Stimulated activated naive CD4-positive, alpha-beta T cell (primary cell): ENCODE data around the gene RGS7.
"Not testable (repeated sequence)": the region's sequence is repeated elsewhere in the genome, so short reads cannot be mapped to it uniquely, and the experiment has no call there.

Source experiments
- DNase-seq, 6 experiments: peaks; one replicate each; lab custom pipeline; 2025; lab: John Stamatoyannopoulos, UW

Gene RGS7

DNA sequence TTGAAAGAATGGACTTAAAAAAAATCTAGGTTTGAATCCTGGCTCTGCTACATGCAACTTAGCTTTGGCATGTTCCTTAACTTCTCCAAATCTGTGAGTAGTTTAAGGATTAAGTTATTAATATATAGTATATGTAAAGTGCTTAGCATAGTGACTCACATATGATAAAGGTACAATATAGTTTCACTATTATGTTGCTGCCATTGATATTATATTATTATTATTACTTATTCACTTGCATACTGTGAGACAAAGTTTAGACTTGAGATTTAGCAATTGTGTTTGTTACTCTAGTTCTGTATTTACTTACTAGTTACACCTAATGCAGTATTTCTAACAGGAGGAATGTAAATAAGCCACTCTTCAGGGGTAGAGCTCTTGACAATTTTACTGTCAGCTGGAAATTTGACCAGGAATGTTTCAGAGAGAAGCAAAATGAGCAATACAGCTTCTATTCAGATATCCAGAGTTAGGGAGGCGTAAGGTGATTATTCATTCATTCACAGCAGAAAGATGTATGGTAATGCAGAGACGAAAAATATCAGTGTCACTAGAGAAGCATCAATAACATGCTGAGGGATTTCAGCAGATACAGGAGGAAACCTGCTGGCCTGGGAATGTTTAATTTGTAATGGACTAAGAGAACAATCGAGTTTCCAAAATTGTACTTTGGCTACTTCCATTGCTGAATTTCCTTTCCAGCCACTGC, 25.5 kb downstream of the RGS7 start:
- no peak for DNase-seq

DNA sequence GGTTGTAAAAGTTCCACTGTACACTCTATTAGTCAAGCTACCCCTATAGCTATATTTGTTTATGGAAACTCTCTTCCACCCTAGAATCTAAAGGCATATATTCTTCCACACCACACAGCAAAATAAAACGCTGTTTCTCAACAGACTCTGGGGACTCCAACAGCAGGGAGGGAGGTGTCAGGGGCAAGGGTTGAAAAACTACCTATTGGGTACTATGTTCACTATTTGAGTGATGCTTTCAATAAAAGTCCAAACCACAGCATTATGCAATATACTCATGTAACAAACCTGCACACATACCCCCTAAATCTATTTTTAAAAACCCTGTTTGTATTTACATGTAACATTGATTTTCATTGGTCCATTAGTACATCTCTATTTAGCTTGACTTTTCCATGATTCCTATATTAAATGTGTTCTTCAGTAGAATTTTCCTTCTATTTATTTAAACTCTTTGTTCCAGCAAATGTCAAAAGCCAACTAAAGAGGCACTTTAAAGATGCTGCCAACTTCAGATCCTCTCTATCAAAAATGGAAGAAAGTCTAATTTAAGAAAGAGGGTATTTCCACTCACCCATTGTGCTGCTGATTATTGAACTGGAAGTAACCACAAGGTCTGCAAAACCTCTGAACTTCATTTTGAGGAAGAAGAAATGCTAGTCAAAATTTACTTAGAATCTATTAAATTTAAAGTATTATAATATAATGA, 26.2 kb downstream of the RGS7 start:
- no peak for DNase-seq

DNA sequence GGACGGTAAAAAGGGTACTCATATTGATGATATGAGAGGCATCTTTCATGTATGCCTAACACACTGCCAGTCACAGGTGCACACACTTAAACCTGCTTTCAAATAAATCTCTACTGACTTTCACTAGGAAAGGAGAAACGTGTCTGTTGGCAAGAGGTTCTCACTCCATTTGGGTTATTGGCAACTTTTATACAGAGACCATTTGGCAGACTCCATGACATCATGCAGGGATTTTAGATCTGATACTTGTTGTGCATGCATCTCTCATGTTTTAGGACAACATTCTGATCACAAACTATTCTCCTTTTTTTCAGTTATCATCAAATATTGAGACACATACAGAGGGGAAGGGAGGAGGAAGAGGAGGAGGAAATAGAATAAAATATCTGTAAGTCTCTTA, 31.5 kb downstream of the RGS7 start:
- no peak for DNase-seq

DNA sequence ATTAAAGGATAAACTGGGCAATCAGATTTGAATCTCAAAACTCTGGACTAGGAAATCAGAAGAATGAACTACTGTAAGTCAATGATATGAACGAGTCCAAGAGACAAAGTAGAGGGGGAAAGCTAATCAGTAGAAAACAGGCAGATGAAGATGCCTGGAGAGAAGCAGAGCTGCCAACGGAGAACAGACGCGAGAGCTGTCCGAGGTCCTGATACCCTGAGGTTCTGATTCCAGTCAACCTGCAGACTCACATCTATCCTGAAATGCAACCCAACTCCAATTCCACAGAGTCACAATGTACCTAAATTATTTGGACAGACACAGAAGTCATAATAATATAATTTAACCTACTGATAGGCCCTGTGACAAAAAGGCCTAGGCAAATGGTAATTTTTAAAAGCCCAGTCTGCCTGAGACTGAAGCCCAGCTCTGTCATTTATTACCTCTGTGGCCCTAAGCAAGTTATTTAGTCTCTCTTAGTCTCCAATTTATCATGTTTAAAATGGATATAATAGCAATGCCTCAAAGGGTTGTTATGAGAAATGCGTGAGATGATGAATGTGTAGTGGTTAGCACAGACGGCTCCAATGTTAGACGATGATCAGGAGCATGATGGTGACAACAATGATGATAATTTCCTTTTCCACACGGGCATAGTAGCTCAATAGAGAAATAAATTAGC, 33.4 kb downstream of the RGS7 start:
- no peak for DNase-seq

DNA sequence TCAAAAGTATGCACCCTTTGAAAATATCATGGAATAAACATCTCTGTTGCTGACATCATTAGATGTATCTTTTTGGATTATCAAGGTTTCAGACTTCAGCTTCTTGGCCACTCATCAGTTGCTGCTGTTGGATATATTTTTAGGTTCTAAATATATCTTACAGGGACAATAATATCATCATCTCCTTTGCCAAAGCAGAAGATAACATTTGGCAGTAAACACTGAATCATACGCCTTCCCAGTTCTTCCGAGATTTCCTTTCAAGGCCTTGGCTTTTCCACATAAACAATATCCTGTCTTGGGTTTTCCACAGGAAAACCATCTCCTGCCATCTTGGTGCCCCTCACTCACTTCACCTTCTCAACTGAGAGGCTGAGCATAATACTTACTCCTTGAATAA, 39.3 kb downstream of the RGS7 start:
- DNase-seq: no peak

DNA sequence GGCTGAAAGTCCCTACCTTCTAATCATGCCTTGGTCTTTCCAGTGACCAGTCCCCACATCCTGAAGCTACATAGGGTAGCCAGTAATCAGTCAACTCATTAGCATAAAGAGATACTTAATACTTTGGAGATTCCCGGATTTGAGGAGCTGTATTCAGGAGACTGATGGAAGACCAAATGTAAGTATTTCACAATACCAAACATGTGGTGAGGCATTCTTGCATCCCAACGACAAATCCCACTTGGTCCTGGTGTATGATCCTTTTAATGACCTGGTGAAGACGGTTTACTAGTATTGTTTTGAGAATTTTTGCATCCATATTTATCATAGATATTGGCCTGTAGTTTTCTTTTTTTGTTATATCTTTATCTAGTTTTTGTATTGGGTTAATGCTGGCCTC, 40.6 kb downstream of the RGS7 start:
- no peak for DNase-seq

DNA sequence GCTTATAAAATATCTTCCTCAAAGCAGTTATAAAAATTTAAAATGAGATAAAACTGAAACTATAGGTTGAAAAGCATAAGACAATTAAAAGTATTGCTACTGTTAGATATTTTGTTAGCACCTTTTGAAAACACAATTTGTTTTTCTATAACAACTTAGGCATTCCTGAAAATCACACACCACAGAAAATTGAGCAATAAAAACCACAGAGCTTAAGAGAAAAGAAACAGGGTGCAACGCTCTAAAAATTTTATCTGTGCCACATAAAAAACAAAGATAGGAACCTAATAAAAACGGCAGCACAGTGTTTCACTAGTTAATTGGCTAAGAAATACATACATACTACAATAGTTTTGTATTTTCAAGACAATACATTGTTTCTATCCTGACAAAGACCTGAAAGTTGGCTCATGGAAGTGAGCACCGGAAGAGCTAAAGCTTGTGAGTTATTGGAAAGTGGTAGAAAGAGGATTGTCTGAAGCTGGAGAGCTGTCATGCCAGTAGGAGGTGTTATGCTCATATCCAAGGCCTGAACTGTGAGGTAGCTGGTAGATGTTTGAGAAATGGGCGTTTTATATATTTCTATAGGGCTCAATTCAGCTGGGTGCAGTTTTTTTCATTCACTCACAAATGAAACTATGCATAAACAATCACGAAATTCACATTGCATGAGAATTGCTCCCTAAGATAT, 45.8 kb downstream of the RGS7 start:
- DNase-seq: no peak

DNA sequence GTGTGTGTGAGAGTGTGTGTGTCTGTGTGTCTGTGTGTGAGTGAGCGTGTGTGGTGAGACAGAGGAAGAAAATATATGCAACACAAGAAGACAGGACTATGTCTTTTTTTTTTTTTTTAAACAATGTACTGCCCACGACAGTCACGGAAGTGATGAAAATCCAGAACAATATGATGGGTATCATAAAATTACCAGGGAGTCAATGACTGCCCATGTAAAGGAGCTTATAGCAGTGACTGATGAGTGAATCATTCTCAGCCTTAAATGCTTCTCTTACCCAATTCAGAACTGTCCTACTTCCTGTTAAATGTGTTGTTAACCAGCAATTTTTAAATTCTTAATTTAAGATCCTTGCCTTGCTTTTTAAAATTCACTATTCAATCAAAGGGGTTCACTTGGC, 46.6 kb downstream of the RGS7 start:
- no peak for DNase-seq

DNA sequence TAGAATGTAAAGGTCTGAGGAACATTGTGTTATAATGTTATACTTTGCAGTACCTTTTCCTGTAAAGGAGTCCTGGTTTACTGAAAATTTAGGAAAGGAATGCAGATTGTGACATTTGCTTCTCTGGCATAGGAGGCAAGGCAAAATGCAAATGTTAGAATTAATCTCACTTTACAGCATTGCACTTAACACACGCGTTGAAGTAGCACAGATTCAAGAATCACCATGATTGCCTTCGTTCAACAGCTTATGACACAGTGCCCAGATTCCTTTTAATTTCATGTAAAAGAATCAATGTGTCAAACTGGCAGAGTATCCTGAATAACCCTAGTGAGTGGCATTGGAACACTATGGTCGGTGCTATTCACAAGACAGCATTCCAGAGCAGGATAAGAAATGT, 47.4 kb downstream of the RGS7 start:
- no peak for DNase-seq

DNA sequence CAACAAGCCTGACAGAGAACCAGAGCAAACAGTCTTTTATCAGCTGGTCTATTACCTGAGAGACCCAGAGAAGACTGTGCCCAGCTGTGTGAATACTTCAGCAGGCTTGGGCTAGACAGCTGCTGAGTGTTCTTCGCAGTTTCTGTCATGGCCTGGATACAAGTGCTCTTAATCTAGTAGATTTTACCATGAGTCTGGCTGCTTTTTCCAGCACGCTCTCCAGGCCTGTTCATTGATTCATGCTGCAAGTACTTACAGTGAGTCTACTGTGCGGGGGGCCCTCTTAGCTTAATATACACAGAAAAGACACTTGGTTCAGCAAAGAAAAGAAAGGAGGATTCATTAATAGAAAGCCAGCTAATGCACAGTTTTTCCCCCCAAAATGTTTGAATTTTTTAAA, 48.5 kb downstream of the RGS7 start:
- DNase-seq: no peak

DNA sequence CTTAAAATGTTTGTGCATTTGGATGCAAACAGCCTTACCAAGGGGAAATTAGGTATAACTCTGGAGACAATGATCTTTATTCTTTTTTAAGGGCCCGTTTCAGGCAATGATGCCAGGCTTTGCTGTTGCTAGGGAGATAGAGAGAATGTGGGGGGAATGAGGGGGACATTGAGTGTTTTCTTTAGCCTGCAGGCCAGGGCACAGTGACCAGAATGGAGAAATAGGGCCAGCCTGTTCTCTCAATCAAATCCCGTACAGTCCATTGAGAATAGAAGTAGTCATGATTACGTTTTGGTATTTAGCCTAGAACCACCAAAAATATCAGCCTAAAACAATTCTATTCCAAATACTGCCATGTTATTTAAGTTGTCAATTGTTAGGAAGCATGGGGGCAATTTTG, 49.0 kb downstream of the RGS7 start:
- DNase-seq: no peak

DNA sequence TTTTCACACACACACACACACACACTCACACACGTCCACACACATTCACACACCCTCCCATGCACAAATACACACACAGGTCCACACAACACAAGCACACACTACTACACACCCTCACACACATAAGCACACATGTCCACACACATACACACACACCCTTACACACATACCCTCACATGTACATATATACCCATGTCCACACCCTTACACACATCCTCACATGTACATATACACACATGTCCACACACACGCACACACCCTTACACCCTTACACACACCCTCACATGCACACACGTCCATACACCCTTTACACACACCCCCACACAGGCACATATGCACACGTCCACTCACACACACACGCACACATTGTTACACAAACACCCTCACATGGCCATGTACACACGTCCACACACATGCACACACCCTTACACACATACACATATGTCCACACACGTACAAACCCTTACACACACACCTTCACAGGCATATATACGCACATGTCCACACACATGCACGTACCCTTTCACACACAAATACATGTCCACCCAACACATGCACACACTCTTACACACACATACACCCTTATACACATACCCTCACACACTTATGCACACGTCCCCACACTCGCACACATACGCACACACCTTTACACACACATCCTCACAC, 50.7 kb downstream of the RGS7 start:
- DNase-seq: no peak

DNA sequence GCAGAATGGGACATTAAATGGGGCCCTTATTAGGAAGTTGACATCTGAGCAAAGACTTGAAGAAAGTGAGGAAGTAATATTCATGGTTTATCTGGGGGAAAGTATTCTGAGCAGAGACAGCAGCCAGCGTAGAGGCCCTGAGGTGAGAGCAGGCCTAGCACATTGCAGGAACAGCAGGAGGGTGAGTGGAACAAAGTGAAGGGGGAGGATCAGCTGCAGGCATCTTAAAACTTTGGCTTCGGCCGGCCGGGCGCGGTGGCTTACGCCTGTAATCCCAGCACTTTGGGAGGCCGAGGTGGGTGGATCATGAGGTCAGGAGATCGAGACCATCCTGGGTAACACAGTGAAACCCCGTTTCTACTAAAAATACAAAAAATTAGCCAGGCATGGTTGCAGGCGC, 55.0 kb downstream of the RGS7 start:
- not testable (repeated sequence) for DNase-seq

DNA sequence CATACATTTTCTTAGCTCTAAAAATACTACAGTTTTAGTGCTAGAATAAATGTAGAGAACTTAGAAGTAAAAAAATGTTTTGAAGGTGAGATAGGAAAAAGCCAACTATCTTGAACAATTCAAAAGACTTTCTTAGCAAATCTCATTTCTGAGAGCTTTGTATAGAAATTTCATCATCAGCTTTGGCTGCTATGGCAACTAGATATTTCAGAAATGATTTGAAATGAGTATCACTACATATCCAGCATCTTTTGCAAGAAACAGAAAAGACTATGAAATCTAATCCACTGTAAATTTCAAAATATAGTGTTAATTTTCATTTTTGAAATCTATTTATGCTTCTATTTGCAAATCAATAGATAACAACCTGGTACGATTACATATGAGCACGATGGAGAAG, 57.7 kb downstream of the RGS7 start:
- DNase-seq: no peak

DNA sequence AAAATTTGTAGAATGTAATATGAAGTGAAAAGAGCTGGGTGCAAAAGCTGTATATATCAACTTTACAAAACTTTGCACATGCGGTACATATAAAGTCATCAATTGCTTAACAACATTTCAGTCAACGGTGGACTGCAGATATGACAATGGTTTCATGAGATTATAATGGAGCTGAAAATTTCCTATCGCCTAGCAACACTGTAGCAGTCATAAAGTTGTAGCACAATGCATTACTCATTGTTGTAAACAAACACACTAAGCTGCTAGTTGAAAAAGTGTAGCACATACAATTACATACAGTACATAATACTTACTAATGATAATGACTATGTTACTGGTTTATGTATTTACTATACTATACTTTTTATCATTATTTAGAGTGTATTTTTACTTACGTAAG, 64.0 kb downstream of the RGS7 start:
- no peak for DNase-seq

DNA sequence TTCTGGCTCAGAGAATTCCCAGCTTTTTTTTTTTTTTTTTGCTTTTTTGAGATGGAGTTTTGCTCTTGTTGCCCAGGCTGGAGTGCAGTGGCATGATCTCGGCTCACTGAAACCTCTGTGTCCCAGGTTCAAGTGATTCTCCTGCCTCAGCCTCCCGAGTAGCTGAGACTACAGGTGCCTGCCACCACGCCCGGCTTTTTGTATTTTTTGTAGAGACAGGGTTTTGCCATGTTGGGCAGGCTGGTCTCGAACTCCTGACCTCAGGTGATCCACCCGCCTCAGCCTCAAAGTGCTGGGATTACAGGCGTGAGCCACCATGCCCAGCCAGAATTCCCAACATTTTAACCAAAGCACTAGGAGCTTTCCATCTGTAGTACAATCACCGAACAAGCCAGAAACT, 65.5 kb downstream of the RGS7 start:
- DNase-seq: not testable (repeated sequence)

DNA sequence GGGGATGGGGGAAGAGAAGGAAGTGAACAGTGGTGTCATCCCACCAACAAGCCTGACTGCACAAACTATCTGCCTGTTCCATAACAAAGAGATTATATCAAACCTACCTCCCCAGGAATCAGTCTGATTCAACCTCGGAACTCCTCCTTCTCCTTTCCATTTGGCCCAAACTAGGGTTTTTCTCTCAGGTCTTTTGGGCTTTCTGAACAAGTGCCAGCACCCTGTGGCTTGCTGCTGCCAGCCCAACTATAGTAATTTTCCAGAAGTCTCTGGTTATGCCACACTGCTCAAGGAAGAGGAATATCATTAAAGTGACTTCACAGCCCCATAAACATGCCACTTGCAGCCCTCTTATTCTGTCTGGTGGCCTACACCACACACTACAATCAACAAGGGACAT, 70.5 kb downstream of the RGS7 start:
- DNase-seq: no peak

DNA sequence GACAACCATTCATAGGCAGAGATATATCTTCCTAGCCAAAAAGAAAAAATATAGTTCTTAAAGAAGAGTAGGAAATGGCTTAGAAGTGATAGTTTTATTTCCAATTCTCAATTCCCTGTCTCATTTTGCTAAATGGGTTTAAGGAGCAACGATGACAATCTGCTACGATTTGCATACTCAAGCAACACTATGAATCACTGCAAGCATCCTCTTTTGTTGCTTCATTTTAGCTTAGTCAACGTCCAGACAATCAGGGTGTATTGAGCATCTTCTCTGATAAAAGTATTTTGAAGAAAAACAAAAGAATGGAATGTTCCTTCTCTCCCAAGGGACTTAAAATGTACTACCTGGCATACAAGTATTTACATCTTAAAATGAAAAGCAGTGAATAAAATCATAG, 80.6 kb downstream of the RGS7 start:
- DNase-seq: no peak

DNA sequence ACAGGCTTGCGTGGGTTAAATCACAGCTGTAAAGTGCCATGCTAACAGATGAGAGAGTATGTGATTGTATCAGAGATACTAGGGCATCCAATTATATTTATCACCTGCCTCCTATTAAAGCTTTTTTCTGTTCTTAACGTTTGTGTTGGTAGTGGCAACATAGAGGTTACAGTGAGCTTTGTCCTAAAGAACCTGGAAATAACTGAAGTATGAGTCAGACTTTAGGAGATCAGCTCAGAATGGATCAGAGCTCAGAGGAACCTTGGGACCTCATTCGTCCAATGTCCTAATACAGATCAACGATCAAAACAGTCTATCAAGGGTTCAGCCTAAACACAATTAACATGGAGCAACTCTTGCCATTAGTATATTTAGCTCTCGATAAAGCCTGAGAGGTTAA, 81.0 kb downstream of the RGS7 start:
- DNase-seq: no peak

DNA sequence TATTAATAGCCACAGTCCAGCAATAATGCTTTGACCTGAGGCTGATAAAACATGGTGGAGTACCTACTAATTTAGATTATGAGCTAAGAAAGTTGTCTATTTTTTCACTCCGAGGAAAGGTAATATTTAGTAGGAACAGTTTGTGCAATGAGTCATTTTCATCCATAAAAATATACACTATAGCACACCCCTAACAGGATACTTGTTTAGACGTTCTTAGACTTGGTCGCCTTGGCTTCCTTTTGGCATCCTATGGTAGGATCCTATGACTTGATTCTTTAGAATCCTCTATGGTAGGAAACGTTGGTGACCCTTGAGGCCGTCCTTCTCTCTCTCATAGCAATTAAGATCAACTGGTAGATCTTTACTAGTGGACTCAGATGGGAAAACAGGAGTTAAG, 81.8 kb downstream of the RGS7 start:
- no peak for DNase-seq

DNA sequence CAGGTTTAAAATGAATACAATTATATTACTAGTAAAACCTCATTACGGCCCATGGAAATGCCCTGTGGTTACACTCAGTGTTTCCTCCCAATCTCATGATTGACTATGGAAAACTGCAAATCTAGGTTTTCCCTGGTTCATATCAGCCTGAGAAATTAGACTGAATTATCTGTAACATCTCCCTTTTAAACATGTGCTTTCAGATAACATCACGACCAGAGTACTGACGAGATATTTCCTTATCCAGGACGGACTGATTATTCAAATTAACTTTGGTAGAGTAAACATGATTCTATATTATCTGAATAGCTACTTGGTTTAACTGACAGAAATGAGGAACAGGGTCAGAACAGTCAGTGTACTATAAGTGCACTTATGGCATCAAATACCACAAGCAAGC, 82.3 kb downstream of the RGS7 start:
- DNase-seq: no peak

DNA sequence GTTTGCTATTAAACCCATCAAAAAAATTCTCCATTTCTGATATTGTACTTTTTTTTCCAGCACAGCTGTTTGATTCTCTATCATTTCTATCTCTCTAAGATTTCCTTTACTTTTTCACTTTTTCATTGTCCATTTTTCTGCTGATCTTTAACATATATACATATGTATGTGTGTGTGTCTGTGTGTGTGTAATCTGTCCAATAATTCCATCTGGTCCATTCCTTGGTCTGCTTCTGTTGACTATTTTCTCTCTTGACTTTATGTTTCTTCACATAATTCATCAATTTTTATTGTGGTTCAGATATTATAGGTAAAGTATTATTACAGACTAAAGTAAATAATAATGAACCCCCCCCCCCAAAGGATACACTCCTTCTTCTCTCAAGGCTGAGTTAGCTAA, 84.2 kb downstream of the RGS7 start:
- DNase-seq: no peak
